ENCODE results near the gene MRPS35. TPM values are rescaled to one million over a fixed set of nuclear protein-coding genes. Genes with fewer than 3 reads are reported as not detected.

MRPS35 gene
- total RNA-seq: 10 to 100 TPM; 34.5 to 39.5 (median 37.6) TPM

- Histone ChIP-seq H3K9me3 (no peaks in the 10 kb centered on the region), H3K4me1 (peaks cover 13 to 29% (median 27%) of the 10 kb centered on the region in 4 donors), H3K27me3 (no peaks in the 10 kb centered on the region), H3K36me3 (peaks cover under 1 to 15% (median 8%) of the 10 kb centered on the region in 4 donors), H3K27ac (replicated peaks in 1 of 4) (peak within 1 kb of the TSS; percentile 79 to 89 (median 84)), H3K4me3 (peak within 1 kb of the TSS; percentile 89 to 99 (median 98))
- DNase-seq (ENCODE audit: extremely low spot score): peak; percentile 95
- no peak for TF ChIP-seq EP300 (IDR thresholded peaks at IDR 0.05)
- peak in 1 of 3 experiments; percentile 19 for TF ChIP-seq CTCF (IDR thresholded peaks at IDR 0.05)
- TF ChIP-seq POLR2AphosphoS5 (IDR thresholded peaks at IDR 0.05): peak; percentile 91 to 98
- WGBS: under 1% methylated on average over 29 of the region's 46 CpGs
- intact Hi-C loops (cut with DNase I): no loop called here
Measured at GRCh38 chr12:27710592-27711316, at the start of gene MRPS35. TSS of gene MRPS35 (plus strand) at chr12:27710832. CDS start at chr12:27710844, 12 bp downstream.

DNA sequence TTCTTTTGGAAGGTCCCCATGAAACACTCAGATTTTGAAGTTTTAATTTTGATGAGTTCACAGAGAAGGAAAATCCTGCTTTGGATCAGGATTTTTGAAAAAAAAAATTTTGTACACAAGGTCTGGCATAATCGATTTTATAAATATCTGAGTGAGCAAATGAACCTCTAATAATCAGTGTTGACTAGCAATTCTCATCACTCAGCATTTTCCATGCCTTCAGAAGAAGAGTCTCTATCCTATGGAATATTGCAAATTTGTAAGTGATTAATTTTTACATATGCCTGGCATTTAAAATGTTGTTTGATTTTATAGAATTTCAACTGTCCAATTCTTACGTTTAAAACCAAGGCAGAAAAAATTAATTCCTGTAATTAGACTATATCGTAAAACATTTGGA, 44.9 kb upstream of the MRPS35 start:
- TF ChIP-seq POLR2A (IDR thresholded peaks at IDR 0.05; ENCODE audit: low read depth) (no peak), CTCF (IDR thresholded peaks at IDR 0.05) (no peak), EP300 (IDR thresholded peaks at IDR 0.05) (no peak), POLR2AphosphoS5 (IDR thresholded peaks at IDR 0.05) (no peak)
- H3K4me1 ChIP-seq: no peaks in the 10 kb centered on the region
- no peaks in the 10 kb centered on the region for H3K27me3 ChIP-seq
- 74% methylated on average over 3 of the region's 3 CpGs for WGBS
- no peak for DNase-seq (ENCODE audit: extremely low spot score)
- H3K9me3 ChIP-seq: no peaks in the 10 kb centered on the region
- H3K27ac ChIP-seq (replicated peaks in 1 of 4): no peak overlapping the region
- H3K4me3 ChIP-seq: no peak overlapping the region
- intact Hi-C loops (cut with DNase I): no loop called here
- H3K36me3 ChIP-seq: peaks cover 20 to 94% (median 51%) of the 10 kb centered on the region in 4 donors

GRCh38 chr12:27666510-27666909, 44.1 kb upstream of the MRPS35 start:
- no peaks in the 10 kb centered on the region for H3K27me3 ChIP-seq
- H3K9me3 ChIP-seq: no peaks in the 10 kb centered on the region
- no peak overlapping the region for H3K27ac ChIP-seq (replicated peaks in 1 of 4)
- TF ChIP-seq POLR2A (IDR thresholded peaks at IDR 0.05; ENCODE audit: low read depth) (no peak), EP300 (IDR thresholded peaks at IDR 0.05) (no peak), POLR2AphosphoS5 (IDR thresholded peaks at IDR 0.05) (no peak), CTCF (IDR thresholded peaks at IDR 0.05) (no peak)
- H3K36me3 ChIP-seq: peaks cover 13 to 93% (median 43%) of the 10 kb centered on the region in 4 donors
- no peak for DNase-seq (ENCODE audit: extremely low spot score)
- WGBS: 56% methylated on average over 3 of the region's 3 CpGs
- H3K4me1 ChIP-seq: no peaks in the 10 kb centered on the region
- intact Hi-C loops (cut with DNase I): no loop called here
- no peak overlapping the region for H3K4me3 ChIP-seq

GRCh38 chr12:27667540-27667939, 43.1 kb upstream of the MRPS35 start:
- no peak for DNase-seq (ENCODE audit: extremely low spot score)
- 91% methylated on average over 1 of the region's 6 CpGs for WGBS
- Histone ChIP-seq H3K4me1 (peaks cover 2 to 9% (median 6%) of the 10 kb centered on the region in 4 donors), H3K36me3 (peaks cover 10 to 87% (median 38%) of the 10 kb centered on the region in 4 donors), H3K9me3 (no peaks in the 10 kb centered on the region), H3K27me3 (no peaks in the 10 kb centered on the region), H3K4me3 (no peak overlapping the region), H3K27ac (replicated peaks in 1 of 4) (no peak overlapping the region)
- intact Hi-C loops (cut with DNase I): no loop called here
- TF ChIP-seq EP300 (IDR thresholded peaks at IDR 0.05) (no peak), CTCF (IDR thresholded peaks at IDR 0.05) (no peak), POLR2AphosphoS5 (IDR thresholded peaks at IDR 0.05) (no peak), POLR2A (IDR thresholded peaks at IDR 0.05; ENCODE audit: low read depth) (no peak)
